SJSA1 (cell line): Measurements from ENCODE around the gene PTTG2. TPM values are rescaled to one million over a fixed set of nuclear protein-coding genes. Genes with fewer than 3 reads are reported as not detected.

Source experiments
- DNase-seq, 2 experiments: peaks; one replicate each; pipeline ENCODE4 v3.0.0-alpha.2; 2015 to 2020; ENCODE audit warnings: low spot score in 2 of 2, low read depth in 1 of 2
- H3K27ac ChIP-seq: fragments of 250-450 bp; sonication (Bioruptor Pico); 2 replicates; pipeline ENCODE4 v1.5.1; 2020; ENCODE audit warnings: mild to moderate bottlenecking, moderate library complexity
- H3K27me3 ChIP-seq: fragments of 250-450 bp; sonication (Bioruptor Pico); replicated peaks from 2 replicates; pipeline ENCODE4 v1.5.1; 2020; ENCODE audit warnings: mild to moderate bottlenecking, moderate library complexity
- H3K36me3 ChIP-seq: fragments of 250-450 bp; sonication (Bioruptor Pico); 2 replicates; pipeline ENCODE4 v1.5.1; 2020; ENCODE audit warnings: mild to moderate bottlenecking
- H3K4me1 ChIP-seq: fragments of 250-450 bp; sonication (Bioruptor Pico); replicated peaks from 2 replicates; pipeline ENCODE4 v1.6.1; 2021; ENCODE audit warnings: mild to moderate bottlenecking
- H3K4me3 ChIP-seq: fragments of 250-450 bp; sonication (Bioruptor Pico); 2 replicates; pipeline ENCODE4 v1.5.1; 2020; ENCODE audit warnings: mild to moderate bottlenecking
- H3K9me3 ChIP-seq: fragments of 250-450 bp; sonication (Bioruptor Pico); replicated peaks from 2 replicates; pipeline ENCODE4 v1.5.1; 2020; ENCODE audit warnings: mild to moderate bottlenecking
- total RNA-seq: library from RNA; depleted of rRNA; stranded (reverse); fragments of >200 nt; shearing (Covaris generic); gene quantifications from 2 replicates; pipeline ENCODE4 v1.2.3, GENCODE V29; 2014

The PTTG2 gene
- total RNA-seq, 1 experiment from 2014 or later, result not detected

- DNase-seq, result no peak
- H3K36me3 ChIP-seq, result no peaks in the 10 kb centered on the region
- H3K4me1 ChIP-seq, result peaks cover 26% of the 10 kb centered on the region
- H3K27me3 ChIP-seq, result no peaks in the 10 kb centered on the region
- H3K27ac ChIP-seq, result no peak overlapping the region
- H3K9me3 ChIP-seq, result no peaks in the 10 kb centered on the region
- no peak overlapping the region for H3K4me3 ChIP-seq
These were observed 23.8 kb downstream of the PTTG2 start for GRCh38 chr4:37983951-37984350.

GRCh38 chr4:37985730-37986275, 25.6 kb downstream of the PTTG2 start:
- no peak for DNase-seq
- Histone ChIP-seq H3K36me3 (no peaks in the 10 kb centered on the region), H3K4me3 (no peak overlapping the region), H3K4me1 (peaks cover 44% of the 10 kb centered on the region), H3K9me3 (no peaks in the 10 kb centered on the region), H3K27me3 (no peaks in the 10 kb centered on the region), H3K27ac (no peak overlapping the region)

GRCh38 chr4:37988670-37989069, 28.5 kb downstream of the PTTG2 start:
- no peak for DNase-seq
- H3K4me1 ChIP-seq, result peaks cover 23% of the 10 kb centered on the region
- H3K36me3 ChIP-seq, result no peaks in the 10 kb centered on the region
- no peak overlapping the region for H3K27ac ChIP-seq
- H3K4me3 ChIP-seq, result no peak overlapping the region
- H3K9me3 ChIP-seq, result no peaks in the 10 kb centered on the region
- no peaks in the 10 kb centered on the region for H3K27me3 ChIP-seq

GRCh38 chr4:37989398-37990260, 29.4 kb downstream of the PTTG2 start:
- Histone ChIP-seq H3K36me3 (no peaks in the 10 kb centered on the region), H3K27me3 (no peaks in the 10 kb centered on the region), H3K4me1 (peaks cover 21% of the 10 kb centered on the region), H3K27ac (peak overlapping the region; percentile 10; the same call in 1 of the 2 replicates), H3K9me3 (no peaks in the 10 kb centered on the region), H3K4me3 (no peak overlapping the region)
- DNase-seq, result peak in 1 of 2 experiments; percentile 14

GRCh38 chr4:37990731-37991245, 30.6 kb downstream of the PTTG2 start:
- no peak for DNase-seq
- Histone ChIP-seq H3K36me3 (no peaks in the 10 kb centered on the region), H3K9me3 (no peaks in the 10 kb centered on the region), H3K27me3 (no peaks in the 10 kb centered on the region), H3K4me1 (peaks cover 21% of the 10 kb centered on the region), H3K27ac (peak overlapping the region; percentile 10; the same call in 1 of the 2 replicates), H3K4me3 (no peak overlapping the region)

- Histone ChIP-seq H3K4me3 (no peak overlapping the region), H3K27me3 (no peaks in the 10 kb centered on the region)
- DNase-seq, result no peak
These were observed 31.6 kb downstream of the PTTG2 start for GRCh38 chr4:37991623-37992410.

GRCh38 chr4:37993806-37994205, 33.6 kb downstream of the PTTG2 start:
- no peak overlapping the region for H3K4me3 ChIP-seq
- no peaks in the 10 kb centered on the region for H3K36me3 ChIP-seq
- no peak for DNase-seq
- peaks cover 19% of the 10 kb centered on the region for H3K4me1 ChIP-seq
- no peaks in the 10 kb centered on the region for H3K27me3 ChIP-seq
- H3K27ac ChIP-seq, result no peak overlapping the region
- H3K9me3 ChIP-seq, result no peaks in the 10 kb centered on the region

More at GRCh38 chr4:37991623-37992410, 31.6 kb downstream of the PTTG2 start:
- Histone ChIP-seq H3K27ac (no peak overlapping the region), H3K36me3 (no peaks in the 10 kb centered on the region), H3K4me1 (peaks cover 21% of the 10 kb centered on the region), H3K9me3 (no peaks in the 10 kb centered on the region)

GRCh38 chr4:37994569-37994968, 34.4 kb downstream of the PTTG2 start:
- DNase-seq, result no peak
- H3K27ac ChIP-seq, result no peak overlapping the region
- peaks cover 12% of the 10 kb centered on the region for H3K4me1 ChIP-seq
- no peaks in the 10 kb centered on the region for H3K9me3 ChIP-seq
- no peaks in the 10 kb centered on the region for H3K27me3 ChIP-seq
- H3K4me3 ChIP-seq, result no peak overlapping the region
- H3K36me3 ChIP-seq, result no peaks in the 10 kb centered on the region

GRCh38 chr4:37995299-37995821, 35.2 kb downstream of the PTTG2 start:
- DNase-seq, result no peak
- Histone ChIP-seq H3K9me3 (no peaks in the 10 kb centered on the region), H3K36me3 (no peaks in the 10 kb centered on the region), H3K27me3 (no peaks in the 10 kb centered on the region), H3K27ac (no peak overlapping the region), H3K4me3 (no peak overlapping the region), H3K4me1 (peaks cover 4% of the 10 kb centered on the region)

- no peaks in the 10 kb centered on the region for H3K27me3 ChIP-seq
- H3K27ac ChIP-seq, result no peak overlapping the region
- H3K4me1 ChIP-seq, result no peaks in the 10 kb centered on the region; the same call in 1 of the 2 replicates
- H3K4me3 ChIP-seq, result no peak overlapping the region
- H3K9me3 ChIP-seq, result no peaks in the 10 kb centered on the region
- no peak for DNase-seq
- no peaks in the 10 kb centered on the region for H3K36me3 ChIP-seq
These were observed 36.0 kb downstream of the PTTG2 start for GRCh38 chr4:37995981-37996775.

- H3K9me3 ChIP-seq, result no peaks in the 10 kb centered on the region
- no peaks in the 10 kb centered on the region for H3K36me3 ChIP-seq
- H3K4me3 ChIP-seq, result no peak overlapping the region
- DNase-seq, result no peak
- H3K27ac ChIP-seq, result no peak overlapping the region
- H3K4me1 ChIP-seq, result peaks cover 16% of the 10 kb centered on the region
- H3K27me3 ChIP-seq, result no peaks in the 10 kb centered on the region
These were observed 38.0 kb downstream of the PTTG2 start for GRCh38 chr4:37998226-37998625.

- Histone ChIP-seq H3K36me3 (no peaks in the 10 kb centered on the region), H3K9me3 (no peaks in the 10 kb centered on the region), H3K4me3 (no peak overlapping the region), H3K27me3 (no peaks in the 10 kb centered on the region), H3K27ac (no peak overlapping the region), H3K4me1 (peaks cover 21% of the 10 kb centered on the region)
- DNase-seq, result no peak
These were observed 39.0 kb downstream of the PTTG2 start for GRCh38 chr4:37999000-37999716.
